IMR-90 (cell line): Measurements from ENCODE around the gene PRSS2.

Experiments
- CTCF ChIP-seq: conservative IDR thresholded peaks from 2 replicates; pipeline ENCODE4 v1.5.1; 2012; ENCODE audit warnings: mild to moderate bottlenecking, low read depth, low read length, improper control_type of control experiment
- FOS ChIP-seq: fragments of 150-350 bp; IDR thresholded peaks from 2 replicates; pipeline ENCODE4 v1.6.1; 2016; ENCODE audit warnings: low read depth, low read length
- MAFK ChIP-seq: IDR thresholded peaks from 2 replicates; pipeline ENCODE4 v1.6.1; 2012; ENCODE audit warnings: low read depth, low read length, improper control_type of control experiment
- TF ChIP-seq, protein P1 (sequence below): fragments of 150-350 bp; IDR thresholded peaks from 2 replicates; pipeline ENCODE4 v1.6.1; 2017; ENCODE audit warnings: mild to moderate bottlenecking, antibody characterized with exemption, low read length, low read depth

DNA sequence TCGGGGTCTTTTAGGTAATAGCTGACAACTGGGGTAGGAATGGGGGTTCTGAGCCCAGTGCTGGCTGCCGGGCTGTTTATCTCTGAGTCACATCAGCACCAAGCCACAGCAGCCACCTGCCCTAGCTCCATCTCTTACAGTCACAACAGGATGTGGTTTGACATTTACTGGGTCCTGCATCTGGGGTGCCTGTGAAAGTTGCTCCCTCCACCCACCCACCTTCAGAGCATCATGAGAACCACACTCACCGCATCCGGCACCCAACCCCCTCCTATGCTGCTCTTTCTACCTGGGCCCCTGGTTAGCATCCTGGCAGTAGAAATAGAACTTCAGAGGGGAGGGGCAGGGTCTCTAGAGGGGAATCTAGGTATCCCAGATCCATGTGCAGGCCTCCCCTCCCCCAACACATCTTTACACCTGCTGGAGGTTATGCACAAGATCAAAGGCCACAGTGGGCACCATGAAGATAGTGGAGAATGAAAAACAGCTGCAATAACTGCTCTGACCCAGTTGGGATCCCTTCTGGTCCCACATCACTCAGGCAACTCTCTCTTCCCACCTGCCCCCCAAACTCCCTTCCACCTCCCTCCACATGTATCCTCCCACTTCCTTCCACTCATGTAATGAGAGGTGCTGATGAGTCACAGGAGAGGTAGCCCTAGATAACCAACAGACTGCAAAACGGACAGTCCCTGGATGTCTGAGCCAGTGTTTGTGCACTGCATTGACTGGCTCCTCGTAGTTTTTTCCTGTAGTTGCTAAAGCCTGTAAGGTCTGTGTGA lies 38.2 kb downstream of the PRSS2 start:
- TF ChIP-seq CTCF = no peak
- TF ChIP-seq, protein P1, sequence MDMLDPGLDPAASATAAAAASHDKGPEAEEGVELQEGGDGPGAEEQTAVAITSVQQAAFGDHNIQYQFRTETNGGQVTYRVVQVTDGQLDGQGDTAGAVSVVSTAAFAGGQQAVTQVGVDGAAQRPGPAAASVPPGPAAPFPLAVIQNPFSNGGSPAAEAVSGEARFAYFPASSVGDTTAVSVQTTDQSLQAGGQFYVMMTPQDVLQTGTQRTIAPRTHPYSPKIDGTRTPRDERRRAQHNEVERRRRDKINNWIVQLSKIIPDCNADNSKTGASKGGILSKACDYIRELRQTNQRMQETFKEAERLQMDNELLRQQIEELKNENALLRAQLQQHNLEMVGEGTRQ = no peak
- no peak for TF ChIP-seq MAFK
- no peak for TF ChIP-seq FOS
